OCI-LY1 (cell line): Measurements from ENCODE around the gene TEX38.
A peak's percentile ranks its signal among the peaks of the same experiment; 100 is the strongest.

Experiments used
- H2AFZ ChIP-seq: fragments of 200-600 bp; sonication (generic), shearing (Covaris generic); 2 replicates; pipeline ENCODE4 v1.6.0; 2014; ENCODE audit warnings: antibody characterized with exemption, mild to moderate bottlenecking, low read length
- H3F3A ChIP-seq: fragments of 200-600 bp; sonication (generic), shearing (Covaris generic); 2 replicates; pipeline ENCODE4 v1.6.0; 2014; ENCODE audit warnings: mild to moderate bottlenecking, antibody characterized with exemption, low read length, moderate library complexity; ENCODE audit not compliant: insufficient read depth
- H3K27ac ChIP-seq: fragments of 200-600 bp; sonication (generic); 2 replicates; pipeline ENCODE4 v1.5.1; 2014; ENCODE audit warnings: low read length, mixed run types, mild to moderate bottlenecking, low read depth; ENCODE audit not compliant: poor library complexity, severe bottlenecking
- H3K27me3 ChIP-seq: fragments of 200-600 bp; sonication (generic); 2 replicates; pipeline ENCODE4 v1.6.0; 2014; ENCODE audit warnings: antibody characterized with exemption, mild to moderate bottlenecking, low read length, moderate library complexity; ENCODE audit not compliant: insufficient read depth
- H3K36me3 ChIP-seq: fragments of 200-600 bp; sonication (generic); 2 replicates; pipeline ENCODE4 v1.6.1; 2014; ENCODE audit warnings: mild to moderate bottlenecking, antibody characterized with exemption, low read length, moderate library complexity, mixed read lengths; ENCODE audit not compliant: insufficient read depth
- H3K4me1 ChIP-seq: fragments of 200-600 bp; sonication (generic); 2 replicates; pipeline ENCODE4 v1.5.1; 2014; ENCODE audit warnings: mild to moderate bottlenecking, low read length, moderate library complexity; ENCODE audit not compliant: insufficient read depth, severe bottlenecking
- H3K4me2 ChIP-seq: fragments of 200-600 bp; sonication (generic), shearing (Covaris generic); 2 replicates; pipeline ENCODE4 v1.6.1; 2014; ENCODE audit warnings: low read length
- H3K4me3 ChIP-seq: fragments of 200-600 bp; sonication (generic); 2 replicates; pipeline ENCODE4 v1.5.1; 2014; ENCODE audit warnings: low read length, low read depth, mild to moderate bottlenecking, mixed read lengths; ENCODE audit not compliant: poor library complexity, severe bottlenecking
- H3K79me2 ChIP-seq: fragments of 200-600 bp; shearing (Covaris generic); 2 replicates; pipeline ENCODE4 v1.6.1; 2016; ENCODE audit warnings: mixed run types, low read length, mixed read lengths; ENCODE audit not compliant: insufficient read depth
- H3K9ac ChIP-seq: fragments of 200-600 bp; sonication (generic), shearing (Covaris generic); 2 replicates; pipeline ENCODE4 v1.6.1; 2014; ENCODE audit warnings: mild to moderate bottlenecking, low read length, mixed read lengths
- H3K9me2 ChIP-seq: fragments of 200-600 bp; sonication (generic), shearing (Covaris generic); 2 replicates; pipeline ENCODE4 v1.6.1; 2014; ENCODE audit warnings: low read depth, mild to moderate bottlenecking, low read length, mixed read lengths
- H3K9me3 ChIP-seq: fragments of 200-600 bp; shearing (Covaris generic); 2 replicates; pipeline ENCODE4 v1.6.1; 2014; ENCODE audit warnings: low read length, mixed read lengths
- H4K20me1 ChIP-seq: fragments of 200-600 bp; sonication (generic), shearing (Covaris generic); 2 replicates; pipeline ENCODE4 v1.6.0; 2016; ENCODE audit warnings: mild to moderate bottlenecking, low read length; ENCODE audit not compliant: insufficient read depth
- CTCF ChIP-seq: fragments of 200-600 bp; sonication (generic), shearing (Covaris generic); IDR thresholded peaks from 2 replicates; pipeline ENCODE4 v1.5.1; 2017; ENCODE audit warnings: mild to moderate bottlenecking, antibody characterized with exemption, low read length, moderate library complexity, mixed read lengths
- EZH2 ChIP-seq: fragments of 200-600 bp; sonication (generic), shearing (Covaris generic); IDR thresholded peaks from 2 replicates; pipeline ENCODE4 v1.8.0; 2017; ENCODE audit warnings: borderline replicate concordance, mixed run types, mild to moderate bottlenecking, antibody characterized with exemption, low read length, moderate library complexity, mixed read lengths

Gene TEX38

DNA sequence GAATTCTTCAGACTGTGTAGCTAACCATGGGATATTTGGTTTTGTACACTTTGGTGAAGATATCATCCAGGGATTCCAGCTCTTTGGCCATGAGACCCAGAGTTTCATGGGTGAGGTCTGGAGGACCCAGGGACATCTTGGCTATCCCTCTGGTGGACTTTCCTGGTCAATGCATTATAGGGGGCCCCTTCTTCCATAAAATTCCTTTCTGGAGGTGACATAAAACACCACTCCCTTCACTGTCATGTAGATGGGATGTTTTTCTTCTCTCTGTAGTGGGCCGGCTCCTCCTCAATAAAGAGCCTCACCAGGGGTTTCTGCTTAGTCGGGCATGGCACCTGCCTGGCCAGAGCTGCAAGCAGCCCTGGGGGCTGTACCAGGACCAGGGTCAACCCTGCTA lies 5.7 kb upstream of the TEX38 start:
- Histone ChIP-seq H3K4me1 (peaks cover 20% of the 10 kb centered on the region), H3K9me3 (no peaks in the 10 kb centered on the region), H3K27me3 (no peaks in the 10 kb centered on the region), H3K9ac (no peak overlapping the region), H2AFZ (no peak overlapping the region), H3K36me3 (peaks cover 22% of the 10 kb centered on the region), H3K4me2 (no peak overlapping the region), H3K79me2 (no peaks in the 10 kb centered on the region; the same call in 1 of the 2 replicates), H4K20me1 (no peaks in the 10 kb centered on the region), H3F3A (0 out of 2 replicates have a peak, but pooled peaks cover 4% of the 10 kb centered on the region), H3K4me3 (no peak overlapping the region), H3K27ac (no peak overlapping the region), H3K9me2 (no peaks in the 10 kb centered on the region)
- TF ChIP-seq CTCF (no peak), EZH2 (no peak)

- Histone ChIP-seq H3K36me3 (peaks cover 22% of the 10 kb centered on the region), H3K4me1 (peaks cover 20% of the 10 kb centered on the region), H3F3A (0 out of 2 replicates have a peak, but pooled peaks cover 4% of the 10 kb centered on the region), H4K20me1 (no peaks in the 10 kb centered on the region), H3K79me2 (no peaks in the 10 kb centered on the region; the same call in 1 of the 2 replicates), H3K9ac (peak within 1 kb of the TSS; percentile 75), H3K9me2 (no peaks in the 10 kb centered on the region), H3K4me2 (peak within 1 kb of the TSS; percentile 80), H3K27ac (peak within 1 kb of the TSS; percentile 46), H3K27me3 (no peaks in the 10 kb centered on the region), H3K4me3 (peak within 1 kb of the TSS; percentile 82), H3K9me3 (no peaks in the 10 kb centered on the region), H2AFZ (peak within 1 kb of the TSS; percentile 94)
- TF ChIP-seq CTCF, result no peak
- TF ChIP-seq EZH2, result no peak
Observed at GRCh38 chr1:46667782-46668760, 3.6 kb upstream of the TEX38 start, which contains the start of gene ATPAF1. Gene ATPAF1 (minus strand): TSS chr1:46668364. CDS start chr1:46668322, 42 bp downstream.

- Histone ChIP-seq H3K4me2 (no peak overlapping the region), H3K9ac (no peak overlapping the region), H3F3A (0 out of 2 replicates have a peak, but pooled peaks cover 4% of the 10 kb centered on the region), H3K9me3 (no peaks in the 10 kb centered on the region), H3K79me2 (no peaks in the 10 kb centered on the region; the same call in 1 of the 2 replicates), H3K4me1 (peaks cover 20% of the 10 kb centered on the region), H3K36me3 (peaks cover 5% of the 10 kb centered on the region; the same call in 1 of the 2 replicates), H3K9me2 (no peaks in the 10 kb centered on the region), H4K20me1 (no peaks in the 10 kb centered on the region), H3K27ac (no peak overlapping the region), H3K27me3 (no peaks in the 10 kb centered on the region), H2AFZ (no peak overlapping the region), H3K4me3 (no peak overlapping the region)
- TF ChIP-seq EZH2 (no peak), CTCF (no peak)
Observed at GRCh38 chr1:46670134-46670533, 1.5 kb upstream of the TEX38 start.
